ENCODE measurements around the gene SLC4A9.

The SLC4A9 gene, protein sequence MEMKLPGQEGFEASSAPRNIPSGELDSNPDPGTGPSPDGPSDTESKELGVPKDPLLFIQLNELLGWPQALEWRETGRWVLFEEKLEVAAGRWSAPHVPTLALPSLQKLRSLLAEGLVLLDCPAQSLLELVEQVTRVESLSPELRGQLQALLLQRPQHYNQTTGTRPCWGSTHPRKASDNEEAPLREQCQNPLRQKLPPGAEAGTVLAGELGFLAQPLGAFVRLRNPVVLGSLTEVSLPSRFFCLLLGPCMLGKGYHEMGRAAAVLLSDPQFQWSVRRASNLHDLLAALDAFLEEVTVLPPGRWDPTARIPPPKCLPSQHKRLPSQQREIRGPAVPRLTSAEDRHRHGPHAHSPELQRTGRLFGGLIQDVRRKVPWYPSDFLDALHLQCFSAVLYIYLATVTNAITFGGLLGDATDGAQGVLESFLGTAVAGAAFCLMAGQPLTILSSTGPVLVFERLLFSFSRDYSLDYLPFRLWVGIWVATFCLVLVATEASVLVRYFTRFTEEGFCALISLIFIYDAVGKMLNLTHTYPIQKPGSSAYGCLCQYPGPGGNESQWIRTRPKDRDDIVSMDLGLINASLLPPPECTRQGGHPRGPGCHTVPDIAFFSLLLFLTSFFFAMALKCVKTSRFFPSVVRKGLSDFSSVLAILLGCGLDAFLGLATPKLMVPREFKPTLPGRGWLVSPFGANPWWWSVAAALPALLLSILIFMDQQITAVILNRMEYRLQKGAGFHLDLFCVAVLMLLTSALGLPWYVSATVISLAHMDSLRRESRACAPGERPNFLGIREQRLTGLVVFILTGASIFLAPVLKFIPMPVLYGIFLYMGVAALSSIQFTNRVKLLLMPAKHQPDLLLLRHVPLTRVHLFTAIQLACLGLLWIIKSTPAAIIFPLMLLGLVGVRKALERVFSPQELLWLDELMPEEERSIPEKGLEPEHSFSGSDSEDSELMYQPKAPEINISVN

GRCh38 chr5:140360101-140360500, at the start of gene SLC4A9:
Gene SLC4A9 (plus strand): TSS chr5:140360194. CDS start chr5:140360237, 43 bp downstream.
- H3K27me3 Mint-ChIP-seq: peaks cover 5% of the 10 kb centered on the region
- H3K27ac Mint-ChIP-seq: no peak within 1 kb of the TSS
- H3K36me3 Mint-ChIP-seq (ENCODE audit: low read depth): no peaks in the 10 kb centered on the region
- no peaks in the 10 kb centered on the region for H3K9me3 Mint-ChIP-seq
- peaks cover 17% of the 10 kb centered on the region for H3K4me1 Mint-ChIP-seq (ENCODE audit: low read depth)
- H3K4me3 Mint-ChIP-seq: no peak within 1 kb of the TSS

- no peak overlapping the region for H3K27ac Mint-ChIP-seq
- peaks cover 7% of the 10 kb centered on the region for H3K4me1 Mint-ChIP-seq (ENCODE audit: low read depth)
- no peaks in the 10 kb centered on the region for H3K9me3 Mint-ChIP-seq
- H3K27me3 Mint-ChIP-seq: peaks cover 6% of the 10 kb centered on the region
- H3K4me3 Mint-ChIP-seq: no peak overlapping the region
- H3K36me3 Mint-ChIP-seq (ENCODE audit: low read depth): no peaks in the 10 kb centered on the region
Observed at GRCh38 chr5:140310434-140310833, 49.6 kb upstream of the SLC4A9 start.

- Mint-ChIP-seq H3K36me3 (ENCODE audit: low read depth) (no peaks in the 10 kb centered on the region), H3K27ac (no peak overlapping the region), H3K9me3 (no peaks in the 10 kb centered on the region), H3K4me3 (no peak overlapping the region), H3K27me3 (peaks cover 4% of the 10 kb centered on the region), H3K4me1 (ENCODE audit: low read depth) (peaks cover 7% of the 10 kb centered on the region)
Observed at GRCh38 chr5:140311011-140311467, 49.0 kb upstream of the SLC4A9 start.

DNA sequence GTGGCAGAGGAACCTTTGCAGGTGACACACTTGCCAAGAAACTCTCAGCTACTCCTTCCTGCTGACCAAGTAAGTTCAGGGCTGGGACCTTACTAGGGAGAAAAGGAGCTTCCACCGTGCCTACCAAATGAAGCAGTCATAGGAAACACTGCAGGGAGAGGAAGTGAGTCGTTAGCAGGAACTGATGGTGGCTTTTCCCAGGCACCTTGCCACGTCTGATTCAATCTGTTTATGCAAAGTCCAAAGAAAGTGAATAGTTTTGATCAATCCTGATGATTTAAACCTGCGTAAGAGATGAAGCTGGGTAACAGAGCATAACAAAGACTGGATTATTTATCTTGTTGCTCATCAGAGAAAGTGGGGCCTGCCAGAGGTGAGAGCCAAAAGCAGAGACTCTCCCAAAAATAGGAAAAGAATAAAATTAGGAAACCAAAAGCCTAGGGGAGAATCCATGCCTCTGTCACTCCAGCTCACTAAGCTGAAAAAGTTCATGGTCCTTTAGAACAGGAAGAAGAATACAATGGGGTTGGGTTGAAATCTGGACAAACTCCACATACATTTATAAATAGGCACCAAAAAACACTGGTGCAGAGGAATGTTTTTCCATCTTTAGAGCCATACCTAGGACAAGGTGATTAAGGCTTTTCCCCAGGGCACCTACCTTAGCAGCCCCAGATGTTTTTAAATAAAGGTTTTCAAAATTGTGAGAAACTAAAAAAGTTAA, 47.8 kb upstream of the SLC4A9 start:
- Mint-ChIP-seq H3K9me3 (no peaks in the 10 kb centered on the region), H3K4me1 (ENCODE audit: low read depth) (peaks cover 7% of the 10 kb centered on the region), H3K27ac (peak overlapping the region; percentile 2), H3K27me3 (no peaks in the 10 kb centered on the region), H3K36me3 (ENCODE audit: low read depth) (no peaks in the 10 kb centered on the region), H3K4me3 (no peak overlapping the region)

GRCh38 chr5:140312791-140313189, 47.2 kb upstream of the SLC4A9 start:
- Mint-ChIP-seq H3K4me3 (no peak overlapping the region), H3K4me1 (ENCODE audit: low read depth) (peaks cover 7% of the 10 kb centered on the region), H3K27me3 (no peaks in the 10 kb centered on the region), H3K36me3 (ENCODE audit: low read depth) (no peaks in the 10 kb centered on the region), H3K9me3 (no peaks in the 10 kb centered on the region), H3K27ac (no peak overlapping the region)

DNA sequence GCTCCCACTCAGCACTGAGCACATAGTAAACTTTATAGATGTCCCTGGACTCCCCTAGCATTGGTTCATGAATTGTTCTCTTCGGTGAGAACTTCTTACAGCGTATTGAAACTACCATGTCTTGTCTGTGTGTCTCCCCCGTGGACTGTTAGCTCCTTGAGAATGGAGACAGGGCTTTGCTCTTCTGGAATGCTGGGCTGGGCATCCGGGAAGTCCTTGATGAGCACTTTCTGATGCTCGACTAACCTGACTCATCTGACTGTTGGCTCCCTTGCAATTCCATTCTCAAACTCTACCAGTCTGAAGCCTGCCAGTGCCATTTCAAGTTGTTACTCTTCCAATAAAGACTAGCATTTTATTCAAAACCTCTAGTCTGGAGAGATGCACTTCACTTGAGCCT, 42.1 kb upstream of the SLC4A9 start:
- H3K9me3 Mint-ChIP-seq: no peaks in the 10 kb centered on the region
- no peak overlapping the region for H3K27ac Mint-ChIP-seq
- H3K4me1 Mint-ChIP-seq (ENCODE audit: low read depth): peaks cover 3% of the 10 kb centered on the region
- no peaks in the 10 kb centered on the region for H3K36me3 Mint-ChIP-seq (ENCODE audit: low read depth)
- no peaks in the 10 kb centered on the region for H3K27me3 Mint-ChIP-seq
- H3K4me3 Mint-ChIP-seq: no peak overlapping the region

DNA sequence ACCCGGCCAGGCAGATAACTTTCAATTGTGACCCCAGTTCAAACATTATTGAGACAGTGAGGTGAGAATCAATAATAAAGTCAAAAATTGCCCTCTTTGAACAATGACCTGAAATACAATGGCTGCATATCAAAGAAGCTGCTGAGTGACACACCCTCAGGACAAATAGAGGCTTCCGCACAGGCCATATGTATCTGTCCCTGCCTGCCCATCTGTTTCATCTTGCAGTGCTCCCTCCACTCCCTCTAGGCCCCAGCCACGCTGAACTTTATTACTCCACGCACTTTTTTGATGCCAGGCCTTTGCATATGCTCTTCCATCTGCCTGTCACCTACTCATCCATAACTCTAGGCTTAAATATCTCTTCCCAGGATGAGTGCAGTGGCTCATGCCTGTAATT, 41.2 kb upstream of the SLC4A9 start:
- Mint-ChIP-seq H3K9me3 (no peaks in the 10 kb centered on the region), H3K4me1 (ENCODE audit: low read depth) (peaks cover 3% of the 10 kb centered on the region), H3K27me3 (no peaks in the 10 kb centered on the region), H3K27ac (no peak overlapping the region), H3K4me3 (no peak overlapping the region), H3K36me3 (ENCODE audit: low read depth) (no peaks in the 10 kb centered on the region)

DNA sequence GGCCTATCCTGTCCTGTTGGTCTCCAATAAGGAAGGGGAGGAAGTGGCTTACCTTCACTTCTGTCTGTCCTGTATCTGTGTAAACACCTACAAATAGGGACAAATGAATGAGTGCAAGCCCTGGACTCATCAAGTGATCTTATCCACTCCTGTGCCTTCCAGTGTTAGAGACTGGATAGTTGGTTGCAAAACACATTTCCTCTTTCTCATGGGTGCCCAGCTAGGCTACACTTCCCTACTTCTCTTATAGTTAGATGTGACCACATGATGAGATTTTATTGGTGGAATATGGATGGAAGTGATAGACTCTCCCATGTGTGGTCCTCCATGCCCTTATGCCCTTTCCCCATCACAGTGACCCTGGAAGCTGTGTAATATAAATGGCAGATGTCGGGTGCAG, 40.2 kb upstream of the SLC4A9 start:
- Mint-ChIP-seq H3K36me3 (ENCODE audit: low read depth) (no peaks in the 10 kb centered on the region), H3K27ac (no peak overlapping the region), H3K27me3 (no peaks in the 10 kb centered on the region), H3K9me3 (no peaks in the 10 kb centered on the region), H3K4me3 (no peak overlapping the region), H3K4me1 (ENCODE audit: low read depth) (peaks cover 11% of the 10 kb centered on the region)

DNA sequence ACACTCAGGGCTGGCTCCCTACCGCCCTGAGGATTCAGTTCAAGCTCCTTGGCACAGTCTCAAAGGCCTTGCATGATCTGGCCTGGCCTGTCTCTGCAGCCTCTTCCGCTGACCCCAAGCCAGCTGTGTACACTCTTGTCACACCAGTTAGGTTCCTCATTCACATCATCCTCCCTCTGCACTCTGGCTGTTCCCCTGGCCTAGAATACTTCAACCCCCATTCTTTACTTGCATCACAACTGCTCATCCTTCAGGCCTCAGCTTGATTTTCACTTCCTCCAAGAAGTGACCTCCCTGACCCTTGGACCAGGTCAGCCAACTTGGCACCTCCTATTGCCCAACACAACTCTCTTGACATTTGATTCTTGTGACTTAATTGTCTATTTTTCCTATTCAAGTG, 38.2 kb upstream of the SLC4A9 start:
- Mint-ChIP-seq H3K9me3 (no peaks in the 10 kb centered on the region), H3K27ac (no peak overlapping the region), H3K27me3 (no peaks in the 10 kb centered on the region), H3K4me3 (no peak overlapping the region), H3K4me1 (ENCODE audit: low read depth) (peaks cover 16% of the 10 kb centered on the region), H3K36me3 (ENCODE audit: low read depth) (no peaks in the 10 kb centered on the region)

- Mint-ChIP-seq H3K27me3 (peaks cover 3% of the 10 kb centered on the region), H3K36me3 (ENCODE audit: low read depth) (no peaks in the 10 kb centered on the region)
Observed at GRCh38 chr5:140322751-140323731, 37.0 kb upstream of the SLC4A9 start.

DNA sequence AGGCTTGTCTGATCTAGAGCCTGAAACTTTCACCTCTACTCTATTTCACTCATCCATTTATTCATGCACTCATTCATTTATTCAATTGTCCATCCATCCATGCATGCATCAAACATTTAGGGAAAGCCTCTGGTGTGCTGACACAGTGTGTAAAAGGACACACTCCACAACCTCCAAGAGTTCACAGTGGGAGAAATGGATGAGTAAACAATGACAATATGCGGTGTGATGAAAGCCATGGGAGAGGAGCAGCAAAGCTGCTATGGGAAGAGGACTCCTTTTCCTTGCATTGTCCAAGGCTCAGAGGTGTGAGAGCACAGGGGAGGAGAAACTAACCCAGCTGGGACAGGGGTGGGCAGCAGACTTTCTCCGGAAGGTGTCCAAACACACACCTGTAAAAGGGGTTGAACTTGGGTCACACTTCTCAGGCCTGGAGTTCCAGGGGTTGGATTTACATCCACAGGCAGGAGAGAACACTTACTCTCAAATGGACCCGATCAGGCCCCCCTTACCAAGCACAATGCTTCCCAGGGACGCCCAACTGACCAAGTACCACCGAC, 35.9 kb upstream of the SLC4A9 start:
- Mint-ChIP-seq H3K27me3 (peaks cover 3% of the 10 kb centered on the region), H3K4me1 (ENCODE audit: low read depth) (peaks cover 16% of the 10 kb centered on the region)

More at GRCh38 chr5:140322751-140323731, 37.0 kb upstream of the SLC4A9 start:
- no peak overlapping the region for H3K27ac Mint-ChIP-seq
- peaks cover 16% of the 10 kb centered on the region for H3K4me1 Mint-ChIP-seq (ENCODE audit: low read depth)
- no peaks in the 10 kb centered on the region for H3K9me3 Mint-ChIP-seq
- H3K4me3 Mint-ChIP-seq: no peak overlapping the region

DNA sequence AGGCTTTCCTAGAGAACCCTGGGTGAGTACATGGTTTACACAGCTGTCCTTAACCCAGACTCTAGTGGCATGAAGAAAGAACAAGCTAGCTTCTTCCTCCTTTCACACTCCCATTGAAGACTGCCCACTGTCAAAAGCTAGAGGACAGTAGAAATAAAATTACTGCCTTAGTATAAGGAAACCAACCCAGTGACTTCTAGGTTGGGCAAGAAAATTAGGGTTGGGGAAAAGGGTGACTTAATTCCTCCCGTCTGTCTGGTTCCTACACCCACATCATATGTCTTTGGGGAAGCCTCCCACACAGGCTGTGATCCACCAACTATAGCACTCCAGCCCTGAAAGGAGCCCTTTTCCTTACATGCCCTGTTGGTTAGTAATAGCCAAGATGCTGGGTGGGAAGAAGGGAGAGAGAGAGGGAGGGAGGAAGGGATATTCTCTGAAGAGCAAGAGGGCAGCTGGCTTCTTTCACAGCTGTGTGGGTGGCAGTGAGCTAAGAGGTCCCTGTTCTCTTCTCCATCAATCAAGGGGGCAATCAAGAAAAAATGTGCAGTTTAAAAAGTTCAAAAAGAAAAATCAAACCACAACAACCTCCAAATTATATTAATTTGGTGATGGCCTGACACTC, 35.3 kb upstream of the SLC4A9 start:
- Mint-ChIP-seq H3K4me3 (no peak overlapping the region), H3K27me3 (peaks cover 3% of the 10 kb centered on the region), H3K27ac (no peak overlapping the region), H3K9me3 (no peaks in the 10 kb centered on the region), H3K36me3 (ENCODE audit: low read depth) (no peaks in the 10 kb centered on the region), H3K4me1 (ENCODE audit: low read depth) (peaks cover 16% of the 10 kb centered on the region)

More for the DNA sequence above, 35.9 kb upstream of the SLC4A9 start:
- Mint-ChIP-seq H3K27ac (no peak overlapping the region), H3K9me3 (no peaks in the 10 kb centered on the region), H3K4me3 (no peak overlapping the region), H3K36me3 (ENCODE audit: low read depth) (no peaks in the 10 kb centered on the region)

DNA sequence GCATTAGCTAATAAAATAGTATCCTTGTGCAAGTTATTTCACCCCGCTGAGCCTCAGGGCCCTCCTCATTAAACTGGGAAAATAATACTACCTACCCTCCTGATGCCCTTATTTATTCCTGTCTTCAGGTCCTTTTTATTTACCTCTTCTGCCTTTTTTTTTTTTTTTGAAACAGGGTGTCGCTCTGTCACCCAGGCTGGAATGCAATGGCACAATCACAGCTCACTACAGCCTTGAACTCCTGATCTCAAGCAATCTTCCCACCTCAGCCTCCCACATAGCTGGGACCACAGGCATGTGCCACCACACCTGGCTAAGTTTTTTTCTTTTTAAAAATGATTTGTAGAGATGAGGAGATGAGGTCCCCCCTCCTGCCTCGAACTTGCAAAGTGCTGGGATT, 34.5 kb upstream of the SLC4A9 start:
- H3K9me3 Mint-ChIP-seq: no peaks in the 10 kb centered on the region
- H3K4me1 Mint-ChIP-seq (ENCODE audit: low read depth): peaks cover 16% of the 10 kb centered on the region
- no peak overlapping the region for H3K4me3 Mint-ChIP-seq
- no peak overlapping the region for H3K27ac Mint-ChIP-seq
- H3K27me3 Mint-ChIP-seq: peaks cover 3% of the 10 kb centered on the region
- no peaks in the 10 kb centered on the region for H3K36me3 Mint-ChIP-seq (ENCODE audit: low read depth)
